ACC112 (cell line): ENCODE data around the gene DOCK4.

Experiments
- H2AFZ ChIP-seq: fragments of 200-600 bp; sonication (generic); one replicate; pipeline ENCODE4 v1.6.0; 2017; ENCODE audit warnings: antibody characterized with exemption, low read length; ENCODE audit not compliant: unreplicated experiment
- H3K27ac ChIP-seq: fragments of 200-600 bp; sonication (generic); 2 replicates; pipeline ENCODE4 v1.5.1; 2014; ENCODE audit warnings: low read depth, mild to moderate bottlenecking, antibody characterized with exemption, low read length, moderate library complexity
- H3K27me3 ChIP-seq: fragments of 200-600 bp; sonication (generic); 2 replicates; pipeline ENCODE4 v1.6.1; 2014; ENCODE audit warnings: mild to moderate bottlenecking, antibody characterized with exemption, low read length, moderate library complexity, mixed read lengths; ENCODE audit not compliant: insufficient read depth
- H3K36me3 ChIP-seq: fragments of 200-600 bp; sonication (generic); 2 replicates; pipeline ENCODE4 v1.6.1; 2016; ENCODE audit warnings: mild to moderate bottlenecking, antibody characterized with exemption, low read length, moderate library complexity, mixed read lengths; ENCODE audit not compliant: insufficient read depth
- H3K4me1 ChIP-seq: fragments of 200-600 bp; sonication (generic); one replicate; pipeline ENCODE4 v1.6.1; 2016; ENCODE audit warnings: low read length, mixed read lengths; ENCODE audit not compliant: insufficient read depth, unreplicated experiment, control insufficient read depth
- H3K4me3 ChIP-seq: fragments of 200-600 bp; sonication (generic); 2 replicates; pipeline ENCODE4 v1.5.1; 2014; ENCODE audit warnings: mild to moderate bottlenecking, low read depth, low read length
- H3K79me2 ChIP-seq: fragments of 200-600 bp; sonication (generic); one replicate; pipeline ENCODE4 v1.6.0; 2016; ENCODE audit warnings: low read length; ENCODE audit not compliant: control insufficient read depth, unreplicated experiment, insufficient read depth

Gene DOCK4

DNA sequence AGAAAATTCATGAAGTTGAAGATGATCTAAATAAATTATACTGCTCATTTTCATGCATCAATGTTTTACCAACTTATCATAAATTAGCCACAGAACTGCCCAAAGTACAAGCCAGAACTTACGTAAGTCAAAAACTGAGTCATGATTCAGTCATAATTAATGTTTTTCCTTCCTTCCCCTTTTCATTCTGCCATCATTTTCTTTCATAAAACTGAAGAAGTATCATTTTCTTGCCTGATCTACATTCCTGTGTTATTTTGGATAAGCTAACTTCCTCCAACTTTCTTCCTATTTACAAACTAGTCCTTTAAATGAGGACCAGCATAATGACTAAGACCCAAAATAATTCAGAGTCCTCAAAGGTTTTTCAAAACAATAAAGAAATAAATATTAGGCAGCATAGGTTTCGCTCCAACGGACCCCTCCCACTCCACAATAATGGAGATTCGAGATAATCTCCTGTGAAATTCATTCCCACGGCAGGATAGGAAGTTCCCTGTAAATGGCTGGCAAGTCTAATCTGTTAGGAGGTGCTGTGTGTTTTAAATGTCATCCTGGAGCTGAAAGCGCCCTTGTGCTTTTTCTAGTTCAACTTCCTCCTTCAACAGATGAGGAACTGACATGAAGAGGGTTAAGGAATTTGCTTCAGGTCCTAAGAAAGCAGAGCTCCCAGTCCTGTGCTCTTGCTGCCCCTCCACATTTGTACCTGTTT, 218.9 kb downstream of the DOCK4 start:
- H3K4me3 ChIP-seq, result peak overlapping the region; percentile 49
- peaks cover 22% of the 10 kb centered on the region for H3K4me1 ChIP-seq
- no peaks in the 10 kb centered on the region for H3K36me3 ChIP-seq
- H3K27ac ChIP-seq, result peak overlapping the region; percentile 79
- peak overlapping the region; percentile 71 for H2AFZ ChIP-seq
- H3K79me2 ChIP-seq, result no peaks in the 10 kb centered on the region
- no peaks in the 10 kb centered on the region for H3K27me3 ChIP-seq

DNA sequence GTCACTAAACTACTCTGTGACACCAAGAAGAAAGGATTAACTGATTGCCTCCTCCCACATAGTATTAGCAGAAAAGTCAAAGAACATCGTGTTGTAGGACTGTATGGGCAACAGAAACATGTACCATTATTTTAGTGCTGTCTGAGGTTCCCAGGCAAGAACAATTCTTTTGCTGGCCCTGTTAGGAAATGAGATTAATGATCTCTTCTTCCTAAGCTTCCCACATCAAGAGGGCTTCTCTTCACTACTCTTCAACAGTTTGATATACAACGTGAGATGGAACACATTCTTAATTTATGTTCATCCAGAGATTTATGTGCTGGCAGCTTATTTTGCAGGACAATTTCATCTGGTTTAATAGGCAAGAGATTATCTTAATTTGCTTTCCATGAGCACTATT, 219.6 kb downstream of the DOCK4 start:
- H3K36me3 ChIP-seq, result no peaks in the 10 kb centered on the region
- no peaks in the 10 kb centered on the region for H3K79me2 ChIP-seq
- H3K27ac ChIP-seq, result peak overlapping the region; percentile 79
- peak overlapping the region; percentile 49 for H3K4me3 ChIP-seq
- no peaks in the 10 kb centered on the region for H3K27me3 ChIP-seq
- peaks cover 22% of the 10 kb centered on the region for H3K4me1 ChIP-seq
- H2AFZ ChIP-seq, result no peak overlapping the region

DNA sequence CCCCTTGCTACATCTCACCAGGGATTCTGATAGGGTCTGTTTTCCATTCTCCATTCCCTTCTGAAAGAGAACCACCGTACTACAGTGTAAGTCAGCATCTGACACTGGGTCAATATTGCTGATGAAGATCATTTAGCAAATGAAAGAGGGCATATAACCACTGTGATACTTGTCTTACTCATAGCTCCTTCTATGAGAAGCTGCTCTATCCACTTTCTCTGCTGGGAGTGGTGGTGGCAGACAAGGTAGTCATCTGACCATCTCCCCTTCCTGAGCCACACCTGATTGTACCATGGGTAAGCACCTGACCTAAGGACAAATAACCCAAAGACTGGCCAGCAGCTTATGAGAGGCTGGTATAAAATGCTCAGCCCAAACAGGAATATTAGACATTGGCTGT, 220.4 kb downstream of the DOCK4 start:
- Histone ChIP-seq H3K27me3 (no peaks in the 10 kb centered on the region), H2AFZ (no peak overlapping the region), H3K27ac (no peak overlapping the region), H3K79me2 (no peaks in the 10 kb centered on the region), H3K4me1 (peaks cover 22% of the 10 kb centered on the region), H3K36me3 (no peaks in the 10 kb centered on the region), H3K4me3 (no peak overlapping the region)

DNA sequence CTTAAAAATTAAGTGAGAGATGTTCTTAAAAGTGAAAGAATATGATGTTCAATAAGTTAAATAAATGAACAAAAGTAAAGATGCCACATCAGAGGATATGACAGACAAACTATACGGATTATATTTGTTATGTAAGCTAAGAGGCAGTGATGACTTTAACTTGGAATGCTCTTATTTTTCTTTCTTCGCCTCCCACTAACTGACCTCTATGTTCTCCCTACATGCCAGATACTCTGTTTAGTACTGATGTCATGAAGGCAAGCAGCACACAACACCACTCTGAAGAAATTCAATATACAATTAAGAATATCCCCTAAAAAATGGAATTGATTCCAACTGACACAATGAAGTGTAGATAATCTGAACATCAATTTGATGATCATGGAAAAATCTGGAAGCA, 223.4 kb downstream of the DOCK4 start:
- H3K4me1 ChIP-seq, result peaks cover 22% of the 10 kb centered on the region
- H3K79me2 ChIP-seq, result no peaks in the 10 kb centered on the region
- no peaks in the 10 kb centered on the region for H3K27me3 ChIP-seq
- no peaks in the 10 kb centered on the region for H3K36me3 ChIP-seq
- no peak overlapping the region for H3K27ac ChIP-seq
- H2AFZ ChIP-seq, result no peak overlapping the region
- no peak overlapping the region for H3K4me3 ChIP-seq

DNA sequence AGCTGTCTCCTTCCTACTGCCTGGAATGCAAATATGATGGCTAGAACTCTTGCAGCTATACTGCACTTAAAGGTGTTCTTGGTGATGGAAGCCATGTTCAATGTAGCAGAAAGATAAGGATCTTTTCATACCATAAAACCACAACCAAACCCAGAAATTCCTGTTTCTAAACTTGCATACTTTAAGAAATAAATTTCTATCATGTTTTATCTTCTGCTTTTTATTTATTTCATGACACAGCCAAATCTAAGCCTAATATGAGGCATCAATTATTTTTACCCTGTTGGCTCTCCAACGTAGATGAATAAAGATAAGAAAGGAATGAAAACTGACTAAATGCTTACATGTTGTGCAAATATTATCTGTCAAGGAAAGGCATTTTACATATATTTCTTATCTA, 224.1 kb downstream of the DOCK4 start:
- Histone ChIP-seq H3K27ac (no peak overlapping the region), H3K27me3 (no peaks in the 10 kb centered on the region), H2AFZ (no peak overlapping the region), H3K79me2 (no peaks in the 10 kb centered on the region), H3K36me3 (no peaks in the 10 kb centered on the region), H3K4me3 (no peak overlapping the region), H3K4me1 (peaks cover 22% of the 10 kb centered on the region)

DNA sequence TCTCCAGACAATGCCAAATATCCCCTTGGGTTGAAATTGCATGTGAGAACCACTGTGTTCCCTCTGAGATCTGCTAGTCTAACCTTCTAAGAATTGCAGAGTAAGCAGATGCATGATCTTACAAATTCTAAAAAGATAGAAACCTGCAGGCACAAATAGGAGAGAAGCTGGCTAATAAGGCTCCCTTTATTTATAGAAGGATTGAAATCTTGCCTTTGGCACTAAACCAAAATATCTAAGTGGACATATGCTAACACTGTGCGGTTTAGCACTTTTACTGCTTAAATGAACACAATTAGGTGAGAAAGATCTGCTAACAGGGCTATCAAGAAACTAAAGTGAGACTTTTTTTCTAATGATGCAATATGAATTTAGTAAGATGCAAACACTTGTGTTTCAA, 225.5 kb downstream of the DOCK4 start:
- Histone ChIP-seq H3K4me3 (no peak overlapping the region), H2AFZ (no peak overlapping the region), H3K79me2 (no peaks in the 10 kb centered on the region), H3K27ac (no peak overlapping the region), H3K27me3 (no peaks in the 10 kb centered on the region), H3K4me1 (peaks cover 15% of the 10 kb centered on the region), H3K36me3 (no peaks in the 10 kb centered on the region)

DNA sequence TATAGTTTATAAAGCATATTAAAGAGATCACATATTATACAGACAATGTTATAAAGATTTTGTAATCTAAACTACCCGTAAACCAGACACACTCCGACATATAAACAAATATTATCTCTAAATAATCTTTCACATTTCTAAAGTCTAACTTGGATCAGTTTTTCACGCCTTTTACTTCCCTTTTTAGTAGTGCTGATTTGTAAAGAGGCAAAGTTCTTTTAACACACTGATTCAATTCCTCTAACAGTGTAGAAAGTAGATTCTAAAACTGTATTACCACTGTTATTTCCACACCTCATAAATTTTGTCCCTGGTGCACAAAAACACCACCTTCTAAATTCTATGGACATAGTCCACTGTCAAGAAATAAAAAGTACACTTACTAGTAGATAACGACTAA, 230.9 kb downstream of the DOCK4 start:
- H3K4me1 ChIP-seq, result peaks cover 8% of the 10 kb centered on the region
- H3K4me3 ChIP-seq, result no peak overlapping the region
- H3K79me2 ChIP-seq, result no peaks in the 10 kb centered on the region
- H3K27me3 ChIP-seq, result no peaks in the 10 kb centered on the region
- no peak overlapping the region for H3K27ac ChIP-seq
- H3K36me3 ChIP-seq, result no peaks in the 10 kb centered on the region
- no peak overlapping the region for H2AFZ ChIP-seq

DNA sequence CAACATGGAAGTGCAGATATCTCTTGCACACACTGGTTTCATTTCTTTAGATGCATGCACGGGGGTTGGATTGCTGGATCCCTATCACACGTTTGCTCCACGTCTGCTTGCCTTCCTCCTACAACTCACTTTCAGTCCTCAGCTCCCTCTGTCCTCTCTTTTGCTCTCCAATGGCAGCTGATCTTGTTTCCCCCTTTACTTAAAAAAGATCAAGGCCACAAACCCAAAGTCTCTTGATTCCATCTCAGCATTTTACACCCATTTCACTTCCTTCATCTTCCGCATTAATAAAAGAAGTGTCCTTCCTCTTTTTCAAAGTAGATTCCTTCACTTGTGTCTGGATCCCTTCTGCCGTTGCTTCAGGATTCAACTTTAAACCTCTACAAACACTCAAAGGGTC, 245.2 kb downstream of the DOCK4 start:
- Histone ChIP-seq H2AFZ (no peak overlapping the region), H3K27ac (no peak overlapping the region), H3K4me3 (no peak overlapping the region), H3K4me1 (no peaks in the 10 kb centered on the region), H3K36me3 (no peaks in the 10 kb centered on the region), H3K79me2 (no peaks in the 10 kb centered on the region), H3K27me3 (no peaks in the 10 kb centered on the region)

DNA sequence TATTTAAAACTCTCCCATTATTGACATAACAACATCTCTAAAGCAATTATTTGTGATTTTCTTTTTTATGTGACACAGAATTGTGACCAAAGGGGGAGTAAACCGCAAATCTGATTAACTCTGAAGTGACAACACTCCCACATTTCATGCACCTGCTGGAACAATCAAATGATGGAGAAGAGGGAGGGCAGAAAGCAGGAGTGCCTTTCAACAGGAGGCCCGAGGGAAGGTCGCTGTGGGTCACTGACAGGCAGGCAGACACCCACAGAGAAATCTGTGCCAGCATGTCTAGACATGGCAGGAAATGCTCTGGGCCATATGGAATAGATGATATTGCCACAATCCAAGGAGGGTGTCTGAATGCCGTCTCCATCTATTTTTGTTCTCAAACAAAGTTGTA, 247.3 kb downstream of the DOCK4 start:
- Histone ChIP-seq H3K27ac (no peak overlapping the region), H2AFZ (no peak overlapping the region), H3K4me3 (no peak overlapping the region), H3K36me3 (no peaks in the 10 kb centered on the region), H3K4me1 (no peaks in the 10 kb centered on the region), H3K79me2 (no peaks in the 10 kb centered on the region), H3K27me3 (no peaks in the 10 kb centered on the region)

DNA sequence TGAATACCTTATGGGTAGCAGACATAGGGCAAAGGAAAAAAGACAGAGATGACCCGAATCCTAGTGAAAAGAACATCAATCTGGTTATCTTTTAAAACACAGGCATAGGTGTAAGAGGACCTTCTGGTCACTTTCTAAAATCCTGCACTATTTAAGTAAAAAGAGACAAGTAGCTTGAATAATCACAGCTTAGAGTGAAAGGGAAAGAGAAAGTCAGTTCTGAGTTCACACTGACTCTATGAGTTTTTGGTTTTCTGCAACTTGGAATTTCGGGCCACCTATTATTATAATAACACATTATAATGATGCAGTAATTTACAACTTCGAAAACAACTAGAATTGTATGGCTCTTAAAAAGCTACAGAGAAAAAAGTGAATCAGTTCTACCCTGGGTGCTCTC, 247.8 kb downstream of the DOCK4 start:
- Histone ChIP-seq H2AFZ (no peak overlapping the region), H3K4me1 (no peaks in the 10 kb centered on the region), H3K36me3 (no peaks in the 10 kb centered on the region), H3K27me3 (no peaks in the 10 kb centered on the region), H3K4me3 (no peak overlapping the region), H3K27ac (no peak overlapping the region), H3K79me2 (no peaks in the 10 kb centered on the region)

DNA sequence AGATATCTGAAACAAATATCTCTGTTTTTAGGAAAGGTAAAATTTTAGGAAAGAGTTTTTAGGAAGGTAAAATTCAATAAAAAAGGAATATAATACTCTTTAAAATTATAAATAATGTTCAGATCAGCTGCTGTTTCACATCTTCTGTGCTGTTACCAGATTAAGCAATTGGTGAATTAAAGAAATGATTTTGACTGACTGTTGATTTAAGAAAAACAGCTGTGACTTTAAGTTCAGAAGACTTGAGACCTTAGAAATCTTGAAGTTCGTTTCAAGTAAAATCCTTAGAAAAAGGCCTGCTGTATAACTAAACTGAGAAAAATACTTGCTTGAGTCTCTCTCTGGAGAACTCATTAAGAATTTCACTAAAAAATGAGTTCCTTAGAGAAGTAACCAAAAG, 250.6 kb downstream of the DOCK4 start:
- Histone ChIP-seq H3K4me3 (no peak overlapping the region), H3K27me3 (no peaks in the 10 kb centered on the region), H3K36me3 (no peaks in the 10 kb centered on the region), H3K27ac (no peak overlapping the region), H3K79me2 (no peaks in the 10 kb centered on the region), H2AFZ (no peak overlapping the region), H3K4me1 (no peaks in the 10 kb centered on the region)
